D721Med (cell line): ENCODE results near the gene SH2D5.

Experiments
- DNase-seq: peaks from one replicate; pipeline ENCODE4 v3.0.0; 2011; ENCODE audit warnings: low spot score; ENCODE audit not compliant: insufficient read length
- FAIRE-seq: peaks from 2 replicates; lab custom pipeline; 2011; peaks lifted over from hg19 to GRCh38; lab: Jason Lieb, UNC
- CTCF ChIP-seq: IDR thresholded peaks from 2 replicates; pipeline ENCODE4 v1.5.1; 2012; ENCODE audit warnings: mild to moderate bottlenecking, control low read depth; ENCODE audit not compliant: insufficient read depth; ENCODE audit errors: missing control alignments

Gene SH2D5

GRCh38 chr1:20732071-20732587 lies 374 bp downstream of the SH2D5 start:
- FAIRE-seq = no peak
- TF ChIP-seq CTCF = no peak
- DNase-seq = peak; percentile 70

DNA sequence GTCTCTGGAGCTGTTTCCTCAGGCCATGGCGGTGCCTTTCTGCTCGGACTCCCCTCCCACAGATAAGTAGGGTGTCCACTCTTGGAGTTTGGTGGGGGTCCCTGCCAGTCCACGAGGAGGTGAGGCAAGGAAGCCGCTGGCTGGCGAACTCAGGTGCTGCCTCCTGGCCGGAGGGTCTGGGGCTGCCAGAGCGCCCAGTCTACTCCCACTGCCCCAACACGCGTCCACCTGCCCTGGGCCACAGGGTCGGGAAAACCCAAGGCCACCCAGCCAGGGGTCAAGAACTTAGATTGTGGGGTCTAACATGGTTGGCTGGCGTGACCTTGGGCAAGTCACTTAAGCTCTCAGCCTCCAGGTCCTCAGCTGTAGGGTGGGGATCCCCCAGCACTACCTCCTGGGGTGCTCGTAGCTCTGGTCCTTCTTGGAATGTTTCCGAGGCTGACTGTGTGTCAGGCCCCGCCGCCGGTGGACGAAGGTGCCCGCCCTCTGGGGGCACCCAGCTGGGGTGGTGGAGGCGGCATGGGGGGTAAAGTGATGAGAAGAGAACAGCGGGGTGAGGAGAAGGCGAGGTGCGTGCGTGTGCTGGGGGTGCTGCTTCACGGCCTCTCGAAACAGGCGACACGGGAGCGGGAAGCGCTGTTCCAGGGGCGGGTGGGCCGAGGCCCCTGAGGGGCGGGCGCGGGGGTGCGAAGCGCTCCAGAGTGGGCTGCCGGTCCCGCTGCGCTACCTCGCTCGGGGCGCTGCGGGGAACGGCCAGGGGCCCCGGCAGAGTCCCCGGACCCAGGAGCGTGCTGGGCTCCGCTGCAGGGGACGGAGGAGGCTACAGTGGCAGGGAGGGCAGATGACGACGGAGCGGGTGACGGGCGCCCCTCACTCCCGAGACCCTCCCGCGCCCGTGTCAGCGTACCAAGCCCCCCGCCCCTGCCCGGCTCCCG lies 1.2 kb downstream of the SH2D5 start:
- no peak for FAIRE-seq
- DNase-seq = no peak
- no peak for TF ChIP-seq CTCF

GRCh38 chr1:20730690-20731056 lies 1.8 kb downstream of the SH2D5 start:
- FAIRE-seq = no peak
- DNase-seq = no peak
- no peak for TF ChIP-seq CTCF

GRCh38 chr1:20729990-20730689 lies 2.4 kb downstream of the SH2D5 start:
- DNase-seq (no peak), FAIRE-seq (no peak)
- TF ChIP-seq CTCF = no peak

- DNase-seq (no peak), FAIRE-seq (no peak)
- no peak for TF ChIP-seq CTCF
Observed at GRCh38 chr1:20729155-20729931, 3.2 kb downstream of the SH2D5 start.

GRCh38 chr1:20728371-20729154 lies 3.9 kb downstream of the SH2D5 start:
- TF ChIP-seq CTCF = no peak
- no peak for FAIRE-seq
- no peak for DNase-seq
